Measurements from ENCODE around the gene ZBTB1.
"Not testable (repeated sequence)": the region's sequence is repeated elsewhere in the genome, so short reads cannot be mapped to it uniquely, and the experiment has no call there.

The ZBTB1 gene

GRCh38 chr14:64496764-64497163 lies 7.8 kb upstream of the ZBTB1 start:
- DNase-seq (no peak), ATAC-seq (no peak)

- DNase-seq (no peak), ATAC-seq (no peak)
Measured at GRCh38 chr14:64500088-64500487, 4.5 kb upstream of the ZBTB1 start.

- no peak for ATAC-seq
- DNase-seq = no peak
Measured at GRCh38 chr14:64501411-64502171, 3.0 kb upstream of the ZBTB1 start.

GRCh38 chr14:64502456-64502855 lies 2.1 kb upstream of the ZBTB1 start:
- no peak for ATAC-seq
- no peak for DNase-seq

GRCh38 chr14:64502887-64503433 lies 1.6 kb upstream of the ZBTB1 start:
- no peak for DNase-seq
- ATAC-seq = no peak

GRCh38 chr14:64503434-64504309 lies 898 bp upstream of the ZBTB1 start, which contains the start of gene ZBTB25:
TSS of gene ZBTB25 (minus strand) at chr14:64503838. CDS start at chr14:64490533, 13,305 bp downstream.
- DNase-seq (peak; percentile 93), ATAC-seq (peak; percentile 73)

DNA sequence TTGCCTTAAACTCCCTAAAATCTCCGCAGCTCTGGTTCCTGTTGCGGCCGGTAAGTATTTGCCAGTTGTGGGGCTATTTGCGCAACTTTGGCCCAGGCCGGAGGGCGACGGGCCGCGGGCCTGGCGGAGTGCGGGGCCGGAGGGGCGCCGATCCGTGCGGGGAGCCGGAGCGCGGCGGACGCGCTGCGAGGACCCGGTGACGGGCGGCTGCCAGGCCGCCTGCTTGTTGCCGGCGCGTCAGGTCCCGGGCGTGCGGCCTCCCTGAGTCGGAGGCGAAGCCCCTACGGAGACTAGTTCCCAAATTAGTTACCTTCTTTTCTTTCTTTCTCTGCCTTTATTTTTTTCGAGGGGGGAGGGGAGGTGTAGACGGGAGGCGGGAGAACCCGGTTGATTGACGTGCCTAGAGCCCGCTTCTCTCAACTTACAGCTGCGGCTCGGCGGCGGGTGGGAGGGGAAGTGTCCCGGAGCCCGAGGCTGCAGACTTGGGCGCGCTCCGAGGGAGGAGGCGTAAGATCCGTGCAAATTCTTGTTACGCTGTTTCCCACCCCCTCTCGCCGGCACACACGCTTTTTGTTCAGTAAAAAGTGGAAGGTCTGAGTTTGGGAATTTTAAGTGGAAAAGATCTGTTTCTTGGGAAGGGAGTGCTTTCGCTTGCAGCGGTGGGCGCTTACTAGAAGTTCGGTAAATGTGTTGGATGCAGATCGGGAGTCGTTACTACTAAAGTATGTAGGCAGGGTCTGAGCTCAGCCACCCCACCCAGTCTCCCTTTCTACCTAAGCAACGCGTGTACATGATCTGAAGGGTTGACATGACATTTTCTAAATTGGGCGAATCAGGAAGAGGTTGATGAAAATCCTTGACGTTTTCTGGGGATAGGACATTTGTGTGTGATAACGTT lies 576 bp downstream of the ZBTB1 start:
- ATAC-seq (peak; percentile 41), DNase-seq (peak; percentile 86)

- DNase-seq (no peak), ATAC-seq (no peak)
Measured at GRCh38 chr14:64506721-64507120, 2.2 kb downstream of the ZBTB1 start.

- ATAC-seq = no peak
- DNase-seq = no peak
Measured at GRCh38 chr14:64507376-64508156, 3.0 kb downstream of the ZBTB1 start.

GRCh38 chr14:64508215-64508776 lies 3.7 kb downstream of the ZBTB1 start:
- no peak for ATAC-seq

GRCh38 chr14:64509036-64509435 lies 4.5 kb downstream of the ZBTB1 start:
- ATAC-seq = no peak
- no peak for DNase-seq

More at GRCh38 chr14:64508215-64508776, 3.7 kb downstream of the ZBTB1 start:
- no peak for DNase-seq

- ATAC-seq = peak; percentile 53
- peak; percentile 70 for DNase-seq
Measured at GRCh38 chr14:64510825-64511671, 6.5 kb downstream of the ZBTB1 start.

- no peak for ATAC-seq
- no peak for DNase-seq
Measured at GRCh38 chr14:64513271-64513670, 8.7 kb downstream of the ZBTB1 start.

- no peak for DNase-seq
- no peak for ATAC-seq
Measured at GRCh38 chr14:64515053-64515452, 10.5 kb downstream of the ZBTB1 start.

DNA sequence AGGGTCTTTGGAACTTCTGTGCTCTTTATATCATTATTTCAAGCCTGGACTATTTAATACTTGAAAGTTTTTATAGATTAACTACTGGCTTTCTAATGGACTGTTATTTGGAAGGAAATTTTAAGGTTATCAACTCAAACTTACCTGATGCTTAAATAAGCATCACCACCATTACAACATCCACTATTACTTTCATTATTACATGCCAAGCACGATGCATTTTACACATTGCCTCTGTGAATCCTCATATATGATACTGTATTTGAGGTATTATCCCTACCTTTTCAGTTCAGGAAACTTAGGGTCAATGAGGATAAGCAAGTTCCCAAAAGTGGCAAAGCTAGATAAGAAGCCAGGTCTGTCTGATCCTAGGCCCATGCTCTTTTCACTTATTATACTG lies 12.4 kb downstream of the ZBTB1 start:
- DNase-seq (no peak), ATAC-seq (no peak)

- DNase-seq, ATAC-seq: not testable (repeated sequence)
Measured at GRCh38 chr14:64517667-64518066, 13.1 kb downstream of the ZBTB1 start.

DNA sequence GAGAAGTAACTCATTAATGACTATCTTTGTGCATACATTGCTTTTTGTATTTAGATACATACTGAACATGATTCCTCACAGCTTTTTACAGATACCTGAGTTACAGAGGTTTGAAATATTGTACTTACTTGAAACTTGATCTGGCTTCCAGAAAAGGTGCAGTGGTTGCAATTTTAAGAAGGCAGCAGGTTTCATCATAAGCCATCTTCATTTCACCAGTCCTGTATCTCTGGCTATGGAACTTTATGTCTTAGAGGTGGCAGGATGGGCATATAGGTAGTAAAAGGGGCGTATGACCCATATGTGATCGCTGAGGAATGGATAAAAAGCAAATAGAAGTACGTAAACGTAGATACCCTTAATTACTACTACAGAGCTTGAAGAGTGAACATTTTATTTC lies 13.7 kb downstream of the ZBTB1 start:
- ATAC-seq (no peak), DNase-seq (no peak)

DNA sequence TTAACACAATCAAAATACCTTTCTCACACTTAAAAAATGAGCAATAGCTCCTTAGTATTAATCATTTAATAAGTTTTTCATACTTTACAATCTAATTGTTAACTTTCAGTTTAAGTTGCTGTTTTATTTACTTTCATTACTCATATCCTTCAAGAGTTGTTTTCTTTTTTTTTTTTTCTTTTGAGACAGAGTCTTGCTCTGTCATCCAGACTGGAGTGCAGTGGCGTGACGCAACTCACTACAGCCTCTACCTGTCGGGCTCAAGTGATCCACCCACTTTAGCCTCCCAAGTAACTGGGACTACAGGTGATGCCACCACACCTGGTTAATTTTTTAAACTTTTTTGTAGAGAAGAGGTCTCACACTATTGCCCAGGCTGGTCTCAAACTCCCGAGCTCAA lies 16.1 kb downstream of the ZBTB1 start:
- ATAC-seq = no peak
- DNase-seq = no peak

DNA sequence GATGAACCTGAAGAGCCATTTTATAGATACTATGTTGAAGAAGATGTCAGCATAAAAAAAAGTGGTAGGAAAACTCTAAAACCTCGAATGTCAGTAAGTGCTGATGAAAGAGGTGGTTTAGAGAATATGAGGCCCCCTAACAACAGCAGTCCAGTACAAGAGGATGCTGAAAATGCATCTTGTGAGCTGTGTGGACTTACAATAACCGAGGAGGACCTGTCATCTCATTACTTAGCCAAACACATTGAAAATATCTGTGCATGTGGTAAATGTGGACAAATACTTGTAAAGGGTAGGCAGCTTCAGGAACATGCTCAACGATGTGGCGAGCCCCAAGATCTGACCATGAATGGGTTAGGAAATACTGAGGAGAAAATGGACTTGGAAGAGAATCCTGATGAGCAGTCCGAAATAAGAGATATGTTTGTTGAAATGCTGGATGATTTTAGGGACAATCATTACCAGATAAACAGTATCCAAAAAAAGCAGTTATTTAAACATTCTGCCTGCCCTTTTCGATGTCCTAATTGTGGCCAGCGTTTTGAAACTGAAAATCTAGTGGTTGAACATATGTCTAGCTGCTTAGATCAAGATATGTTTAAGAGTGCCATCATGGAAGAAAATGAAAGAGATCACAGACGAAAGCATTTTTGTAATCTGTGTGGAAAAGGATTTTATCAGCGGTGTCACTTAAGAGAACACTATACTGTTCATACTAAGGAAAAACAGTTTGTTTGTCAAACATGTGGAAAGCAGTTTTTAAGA lies 18.2 kb downstream of the ZBTB1 start:
- peak; percentile 68 for ATAC-seq
- DNase-seq = no peak

All from stimulated activated naive CD8-positive, alpha-beta T cell treated with anti-CD3 and anti-CD28 coated beads, Interleukin-15, Interleukin-2, amounts not matched to agents 100 U/mL and 50 U/mL, for 24 hours (primary cell).